GM19035 (cell line): ENCODE results near the gene RHOH.

ENCODE experiments used
- ATAC-seq: cut with Tn5 transposase; IDR thresholded peaks from one replicate; pipeline ENCODE4 v1.9.1; 2021; ENCODE audit not compliant: unreplicated experiment

Gene RHOH

GRCh38 chr4:40204507-40205258 is 7.9 kb downstream of the RHOH start:
- ATAC-seq = no peak

- peak; percentile 51 for ATAC-seq
Observed at GRCh38 chr4:40205259-40206198, 8.7 kb downstream of the RHOH start.

- no peak for ATAC-seq
Observed at GRCh38 chr4:40206426-40206825, 9.6 kb downstream of the RHOH start.

- ATAC-seq = no peak
Observed at GRCh38 chr4:40209401-40209800, 12.6 kb downstream of the RHOH start.

- ATAC-seq = no peak
Observed at GRCh38 chr4:40210776-40211175, 13.9 kb downstream of the RHOH start.

- no peak for ATAC-seq
Observed at GRCh38 chr4:40211224-40212185, 14.7 kb downstream of the RHOH start.

- ATAC-seq = no peak
Observed at GRCh38 chr4:40212674-40213527, 16.1 kb downstream of the RHOH start.

GRCh38 chr4:40214038-40214437 is 17.2 kb downstream of the RHOH start:
- ATAC-seq = no peak

- ATAC-seq = no peak
Observed at GRCh38 chr4:40214661-40215418, 18.0 kb downstream of the RHOH start.

- no peak for ATAC-seq
Observed at GRCh38 chr4:40216622-40217366, 20.0 kb downstream of the RHOH start.

- ATAC-seq = no peak
Observed at GRCh38 chr4:40221744-40222143, 24.9 kb downstream of the RHOH start.

GRCh38 chr4:40223343-40223742 is 26.5 kb downstream of the RHOH start:
- no peak for ATAC-seq

- ATAC-seq = no peak
Observed at GRCh38 chr4:40224432-40224831, 27.6 kb downstream of the RHOH start.

- ATAC-seq = no peak
Observed at GRCh38 chr4:40225497-40225896, 28.7 kb downstream of the RHOH start.

- ATAC-seq = peak; percentile 50
Observed at GRCh38 chr4:40227284-40227683, 30.5 kb downstream of the RHOH start.

- peak; percentile 47 for ATAC-seq
Observed at GRCh38 chr4:40228497-40229365, 31.9 kb downstream of the RHOH start.

- ATAC-seq = no peak
Observed at GRCh38 chr4:40231316-40231863, 34.6 kb downstream of the RHOH start.
